B cell (primary cell): ENCODE measurements around the gene TGM6. TPM values are rescaled to one million over a fixed set of nuclear protein-coding genes. Genes with fewer than 3 reads are reported as not detected.

Source experiments
- ATAC-seq: fragments of 200-7000 bp; cut with Tn5 transposase; one replicate; pipeline ENCODE4 v1.10.0; 2021; ENCODE audit warnings: low read depth, mild to moderate bottlenecking, moderate number of reproducible peaks, moderate library complexity
- CTCF ChIA-PET: fragments of 350-600 bp; sonication (Branson Sonifier 250); formaldehyde crosslinking; loops from one replicate; lab custom pipeline; 2021; ENCODE audit warnings: antibody characterized with exemption, inconsistent platforms; lab: Charles Lee
- POLR2A ChIA-PET: fragments of 350-600 bp; sonication (Branson Sonifier 250); formaldehyde crosslinking; loops from one replicate; lab custom pipeline; 2021; ENCODE audit warnings: antibody characterized with exemption; lab: Charles Lee
- DNase-seq: peaks from one replicate; pipeline ENCODE4 v3.0.0; 2013
- H2AFZ ChIP-seq: 2 replicates; pipeline ENCODE4 v1.6.1; 2012; ENCODE audit warnings: mild to moderate bottlenecking, low read depth, low read length; ENCODE audit not compliant: insufficient read depth, poor library complexity, severe bottlenecking
- H3K27ac ChIP-seq, 2 donors: 1 replicate in 1 of 2; 2 replicates in 1 of 2; pipeline ENCODE4 v1.5.1; 2012 to 2013; ENCODE audit warnings: low read length in 2 of 2, mild to moderate bottlenecking in 2 of 2, moderate library complexity in 1 of 2
- H3K27me3 ChIP-seq, 4 experiments: fragments of 200-600 bp in 1 of 4; sonication (generic) in 1 of 4; replicated peaks in 1 of 4; 1 replicate in 2 of 4; 2 replicates in 2 of 4; pipeline versions ENCODE4 v1.6.1 to v1.7.0; 2013 to 2016; ENCODE audit warnings: low read length in 3 of 4, mild to moderate bottlenecking in 2 of 4, mixed read lengths in 1 of 4, moderate library complexity in 1 of 4; ENCODE audit not compliant: insufficient read depth in 4 of 4, control insufficient read depth in 3 of 4; ENCODE audit errors: control extremely low read depth in 1 of 4
- H3K36me3 ChIP-seq, 2 experiments: replicated peaks in 1 of 2; 1 replicate in 1 of 2; 2 replicates in 1 of 2; pipeline versions ENCODE4 v1.6.1 to v1.7.1; 2013; ENCODE audit warnings: low read length in 1 of 2; ENCODE audit not compliant: insufficient read depth in 2 of 2, control insufficient read depth in 1 of 2; ENCODE audit errors: control extremely low read depth in 1 of 2, extremely low read depth in 1 of 2
- H3K4me1 ChIP-seq, 2 donors: fragments of 200-600 bp in 1 of 2; sonication (generic) in 1 of 2; 1 replicate in 1 of 2; 2 replicates in 1 of 2; pipeline versions ENCODE4 v1.5.1 to v1.6.1; 2013 to 2017; ENCODE audit warnings: low read length in 2 of 2; ENCODE audit not compliant: control insufficient read depth in 2 of 2, insufficient read depth in 2 of 2
- H3K4me2 ChIP-seq: replicated peaks from 2 replicates; pipeline ENCODE3; 2012; ENCODE audit warnings: mild to moderate bottlenecking, low read depth, low read length; ENCODE audit not compliant: poor library complexity, severe bottlenecking
- H3K4me3 ChIP-seq, 5 experiments: fragments of 200-600 bp in 1 of 5; sonication (generic) in 1 of 5; 1 replicate in 3 of 5; 2 replicates in 2 of 5; pipeline versions ENCODE4 v1.5.1 to v1.7.0; 2011 to 2016; ENCODE audit warnings: low read length in 4 of 5, mild to moderate bottlenecking in 4 of 5, low read depth in 2 of 5, control low read depth in 1 of 5, moderate library complexity in 1 of 5; ENCODE audit not compliant: insufficient read depth in 1 of 5; ENCODE audit errors: control extremely low read depth in 1 of 5, extremely low read depth in 1 of 5
- H3K79me2 ChIP-seq: fragments of 200-600 bp; sonication (generic); one replicate; pipeline ENCODE4 v1.6.0; 2016; ENCODE audit warnings: low read length; ENCODE audit not compliant: control insufficient read depth, insufficient read depth
- H3K9ac ChIP-seq: fragments of 200-600 bp; sonication (generic); 2 replicates; pipeline ENCODE4 v1.6.1; 2017; ENCODE audit warnings: mild to moderate bottlenecking, low read length, moderate library complexity
- H3K9me3 ChIP-seq, 3 donors: one replicate each; pipeline versions ENCODE4 v1.6.1 to v1.7.1; 2013; ENCODE audit warnings: low read length in 2 of 3; ENCODE audit not compliant: control insufficient read depth in 2 of 3, insufficient read depth in 1 of 3; ENCODE audit errors: control extremely low read depth in 1 of 3
- H4K20me1 ChIP-seq: 2 replicates; pipeline ENCODE4 v1.6.0; 2012; ENCODE audit warnings: mild to moderate bottlenecking, low read length; ENCODE audit not compliant: insufficient read depth, control insufficient read depth, poor library complexity, severe bottlenecking
- H3K27ac Mint-ChIP-seq: one replicate; pipeline ENCODE4 v1.8.0; 2021; ENCODE audit warnings: mixed read lengths
- H3K27me3 Mint-ChIP-seq: one replicate; pipeline ENCODE4 v1.8.0; 2021; ENCODE audit warnings: mixed read lengths
- H3K4me1 Mint-ChIP-seq: one replicate; pipeline ENCODE4 v1.8.0; 2021; ENCODE audit warnings: mixed read lengths
- H3K4me3 Mint-ChIP-seq: one replicate; pipeline ENCODE4 v1.8.0; 2021; ENCODE audit warnings: mixed read lengths
- H3K9me3 Mint-ChIP-seq: one replicate; pipeline ENCODE4 v1.8.0; 2022; ENCODE audit warnings: mixed read lengths; ENCODE audit not compliant: insufficient read depth
- CTCF ChIP-seq: fragments of 200-600 bp; IDR thresholded peaks from one replicate; pipeline ENCODE4 v1.8.0; 2022; ENCODE audit warnings: antibody characterized with exemption, mild to moderate bottlenecking
- EZH2 ChIP-seq: IDR thresholded peaks from 2 replicates; pipeline ENCODE4 v1.6.1; 2012; ENCODE audit warnings: borderline replicate concordance, low read depth, mild to moderate bottlenecking, moderate library complexity, low read length; ENCODE audit not compliant: insufficient read depth, poor library complexity, severe bottlenecking
- WGBS: methylation state at CpG from one replicate; pipeline ENCODE4 v1.1.5; 2013; ENCODE audit warnings: missing lambda C conversion rate; ENCODE audit not compliant: insufficient coverage; 5-methylcytosine and 5-hydroxymethylcytosine counted together
- intact Hi-C: fragments of 100-400 bp; cut with micrococcal nuclease; formaldehyde crosslinking; loops from one replicate; pipeline ENCODE4 v1.10.0; 2022
- polyA plus RNA-seq: library from polyadenylated mRNA; depleted of rRNA; stranded (reverse); fragments of >200 nt; gene quantifications from 2 replicates; pipeline ENCODE4 v1.2.3, GENCODE V29; 2012
- total RNA-seq, 2 donors: library from RNA; stranded (reverse); fragments of 120-200 nt in 1 of 2; gene quantifications; 1 replicate in 1 of 2; 2 replicates in 1 of 2; pipeline versions ENCODE4 v1.2.3 to v1.2.4, GENCODE V29; 2013 to 2022

TGM6 gene
- total and polyA plus RNA-seq, 2 donors (not counting 1 experiment from before 2014, with no cell fraction given), result not detected

DNA sequence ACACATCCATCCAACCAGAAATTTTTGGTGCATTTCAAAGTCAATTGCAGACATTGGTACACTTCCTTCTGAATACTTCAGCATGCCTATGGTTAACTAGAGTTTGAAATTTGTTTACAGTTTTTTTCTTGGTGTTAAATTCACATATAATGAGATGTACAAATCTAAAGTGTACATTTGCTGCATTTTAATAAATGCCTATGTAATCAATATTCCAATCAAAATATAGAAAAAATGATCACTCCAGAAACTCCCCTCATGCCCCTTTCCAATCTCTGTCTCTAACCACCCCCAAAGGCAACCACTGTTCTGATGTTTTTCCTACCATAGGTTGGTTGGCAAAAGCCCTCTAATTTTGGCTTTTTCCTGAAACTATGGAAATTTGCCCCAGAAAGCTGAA is 7.6 kb upstream of the TGM6 start:
- no peak overlapping the region for H2AFZ ChIP-seq
- H4K20me1 ChIP-seq, result no peaks in the 10 kb centered on the region
- no peak for DNase-seq
- TF ChIP-seq EZH2, result no peak
- TF ChIP-seq CTCF, result no peak
- Mint-ChIP-seq H3K27me3 (peaks cover 52% of the 10 kb centered on the region), H3K4me3 (no peak overlapping the region), H3K4me1 (no peaks in the 10 kb centered on the region), H3K27ac (no peak overlapping the region), H3K9me3 (peaks cover 3% of the 10 kb centered on the region)
- ChIA-PET CTCF (no interaction called here), POLR2A (no interaction called here)
- no peak overlapping the region for H3K27ac ChIP-seq
- no peaks in the 10 kb centered on the region for H3K79me2 ChIP-seq
- no peak overlapping the region for H3K4me3 ChIP-seq
- no peak for ATAC-seq
- no peak overlapping the region for H3K4me2 ChIP-seq
- H3K27me3 ChIP-seq, result peaks cover 0 to 20% (median 5%) of the 10 kb centered on the region in 4 experiments
- H3K9me3 ChIP-seq, result peaks cover 0 to 2% (median 2%) of the 10 kb centered on the region in 3 donors
- no peaks in the 10 kb centered on the region for H3K4me1 ChIP-seq
- intact Hi-C loops, result no loop called here
- H3K9ac ChIP-seq, result no peak overlapping the region
- no peaks in the 10 kb centered on the region for H3K36me3 ChIP-seq

DNA sequence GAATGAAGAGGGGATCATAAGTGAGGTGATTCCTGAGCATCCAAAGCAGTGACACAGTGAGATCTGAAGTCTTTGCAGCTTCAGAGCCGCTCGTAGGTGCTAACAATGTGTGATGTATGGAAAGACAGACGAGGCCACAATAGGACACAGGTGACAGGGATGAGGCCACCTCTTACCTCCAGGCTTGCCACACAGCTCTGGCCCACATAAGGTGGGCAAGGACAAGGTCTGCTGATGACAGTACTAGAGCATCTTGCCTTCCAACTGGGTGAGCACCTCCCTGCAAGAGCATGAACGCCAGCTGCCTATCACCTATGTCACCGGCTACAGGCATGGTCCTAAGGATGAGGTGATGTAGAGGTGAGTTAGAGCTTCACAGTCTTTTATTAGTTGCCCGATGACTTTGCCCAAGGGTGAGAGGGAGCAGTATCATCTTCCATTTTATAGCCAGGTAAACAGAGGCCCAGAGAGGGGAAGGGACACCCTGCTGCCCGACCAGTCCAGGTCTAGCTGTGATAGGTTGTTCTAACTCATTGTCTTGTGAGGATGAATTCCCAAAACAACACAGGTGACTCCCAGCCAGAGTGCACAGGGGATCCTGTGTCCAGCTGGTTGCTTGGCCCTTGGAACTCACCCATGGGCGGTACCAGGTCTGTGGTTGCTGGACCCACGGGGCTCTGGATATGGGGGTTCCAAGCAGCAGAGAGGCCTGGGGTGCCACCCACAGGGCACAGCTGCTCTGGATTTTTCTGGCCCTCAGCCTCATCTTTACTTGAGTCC is 6.2 kb upstream of the TGM6 start:
- Histone ChIP-seq H3K4me2 (no peak overlapping the region), H3K36me3 (no peaks in the 10 kb centered on the region), H3K27ac (no peak overlapping the region), H3K79me2 (no peaks in the 10 kb centered on the region), H3K9me3 (peaks cover 0 to 2% (median 0%) of the 10 kb centered on the region in 3 donors), H3K9ac (no peak overlapping the region), H4K20me1 (no peaks in the 10 kb centered on the region), H2AFZ (no peak overlapping the region), H3K27me3 (peaks cover 0 to 20% (median 5%) of the 10 kb centered on the region in 4 experiments), H3K4me1 (no peaks in the 10 kb centered on the region), H3K4me3 (no peak overlapping the region)
- WGBS, result 85% methylated on average over 8 of the region's 9 CpGs
- intact Hi-C loops, result no loop called here
- ChIA-PET CTCF (no interaction called here), POLR2A (no interaction called here)
- DNase-seq, result no peak
- no peak overlapping the region for H3K27ac Mint-ChIP-seq
- H3K9me3 Mint-ChIP-seq, result no peaks in the 10 kb centered on the region
- H3K27me3 Mint-ChIP-seq, result peaks cover 43% of the 10 kb centered on the region
- no peak for TF ChIP-seq CTCF
- TF ChIP-seq EZH2, result no peak
- no peaks in the 10 kb centered on the region for H3K4me1 Mint-ChIP-seq
- no peak overlapping the region for H3K4me3 Mint-ChIP-seq
- ATAC-seq, result no peak
